ENCODE data around the gene CACNA2D2.

The CACNA2D2 gene

GRCh38 chr3:50459785-50460184 is 43.6 kb downstream of the CACNA2D2 start:
- no peak for DNase-seq (ENCODE audit: low read depth)

- DNase-seq (ENCODE audit: low read depth), result no peak
These were observed 45.4 kb downstream of the CACNA2D2 start for GRCh38 chr3:50457988-50458387.

- DNase-seq (ENCODE audit: low read depth), result no peak
These were observed 48.0 kb downstream of the CACNA2D2 start for GRCh38 chr3:50455161-50456018.

- no peak for DNase-seq (ENCODE audit: low read depth)
These were observed 48.9 kb downstream of the CACNA2D2 start for GRCh38 chr3:50454481-50455070.

- no peak for DNase-seq (ENCODE audit: low read depth)
These were observed 49.5 kb downstream of the CACNA2D2 start for GRCh38 chr3:50453907-50454306.

- peak; percentile 60 for DNase-seq (ENCODE audit: low read depth)
These were observed 53.1 kb downstream of the CACNA2D2 start for GRCh38 chr3:50450209-50450921.

GRCh38 chr3:50448752-50449539 is 54.5 kb downstream of the CACNA2D2 start:
- no peak for DNase-seq (ENCODE audit: low read depth)

GRCh38 chr3:50447290-50447840 is 56.1 kb downstream of the CACNA2D2 start:
- DNase-seq (ENCODE audit: low read depth), result no peak

GRCh38 chr3:50445919-50446318 is 57.5 kb downstream of the CACNA2D2 start:
- no peak for DNase-seq (ENCODE audit: low read depth)

- no peak for DNase-seq (ENCODE audit: low read depth)
These were observed 58.7 kb downstream of the CACNA2D2 start for GRCh38 chr3:50444782-50445181.

GRCh38 chr3:50444213-50444612 is 59.2 kb downstream of the CACNA2D2 start:
- no peak for DNase-seq (ENCODE audit: low read depth)

GRCh38 chr3:50442945-50443579 is 60.4 kb downstream of the CACNA2D2 start:
- DNase-seq (ENCODE audit: low read depth), result no peak

- DNase-seq (ENCODE audit: low read depth), result no peak
These were observed 61.8 kb downstream of the CACNA2D2 start for GRCh38 chr3:50441424-50442217.

GRCh38 chr3:50436114-50436674 is 67.2 kb downstream of the CACNA2D2 start:
- peak; percentile 61 for DNase-seq (ENCODE audit: low read depth)

GRCh38 chr3:50435371-50436113 is 67.9 kb downstream of the CACNA2D2 start:
- no peak for DNase-seq (ENCODE audit: low read depth)

GRCh38 chr3:50433954-50434353 is 69.5 kb downstream of the CACNA2D2 start:
- DNase-seq (ENCODE audit: low read depth), result no peak

- no peak for DNase-seq (ENCODE audit: low read depth)
These were observed 72.4 kb downstream of the CACNA2D2 start for GRCh38 chr3:50430950-50431435.

GRCh38 chr3:50430191-50430590 is 73.2 kb downstream of the CACNA2D2 start:
- DNase-seq (ENCODE audit: low read depth), result no peak

GRCh38 chr3:50428007-50428633 is 75.3 kb downstream of the CACNA2D2 start:
- DNase-seq (ENCODE audit: low read depth), result no peak
